ENCODE results near the gene TP53I11.
A peak's percentile ranks its signal among the peaks of the same experiment; 100 is the strongest.

TP53I11 gene

DNA sequence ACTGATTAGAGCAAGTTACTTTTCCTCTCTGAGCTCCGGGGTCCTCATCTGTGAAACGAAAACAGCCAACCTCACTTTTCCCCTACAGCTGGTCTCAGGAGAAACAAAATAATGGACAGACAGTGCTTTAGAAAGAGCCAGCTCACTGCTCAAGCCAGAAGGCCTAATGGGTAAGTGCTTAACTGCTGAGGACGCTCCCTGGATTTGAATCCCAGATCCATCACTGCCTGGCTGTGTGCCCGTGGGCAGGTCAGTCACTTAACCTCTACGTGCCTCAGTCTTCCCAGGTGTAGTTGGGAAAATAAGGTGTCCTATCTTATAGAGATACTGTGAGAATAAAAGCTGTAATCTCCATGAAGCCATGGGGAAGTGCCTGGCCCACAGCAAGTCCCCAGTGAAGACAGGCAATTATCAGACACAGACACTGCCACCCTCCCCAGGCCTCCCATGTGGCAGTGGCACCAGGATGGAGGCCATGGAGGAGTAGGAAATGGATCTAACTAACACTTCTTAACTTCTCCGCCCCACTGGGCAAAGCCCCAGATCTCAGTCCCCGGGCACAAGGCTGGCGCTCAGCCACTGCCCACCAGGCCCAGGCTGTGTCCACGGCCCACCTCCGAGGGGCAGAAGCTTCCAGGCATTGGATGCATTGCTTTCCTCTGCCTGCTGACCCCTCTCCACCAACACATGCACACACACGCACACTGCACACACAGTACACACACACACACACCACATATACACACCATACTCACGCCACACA lies 9.2 kb downstream of the TP53I11 start:
- DNase-seq, result no peak

DNA sequence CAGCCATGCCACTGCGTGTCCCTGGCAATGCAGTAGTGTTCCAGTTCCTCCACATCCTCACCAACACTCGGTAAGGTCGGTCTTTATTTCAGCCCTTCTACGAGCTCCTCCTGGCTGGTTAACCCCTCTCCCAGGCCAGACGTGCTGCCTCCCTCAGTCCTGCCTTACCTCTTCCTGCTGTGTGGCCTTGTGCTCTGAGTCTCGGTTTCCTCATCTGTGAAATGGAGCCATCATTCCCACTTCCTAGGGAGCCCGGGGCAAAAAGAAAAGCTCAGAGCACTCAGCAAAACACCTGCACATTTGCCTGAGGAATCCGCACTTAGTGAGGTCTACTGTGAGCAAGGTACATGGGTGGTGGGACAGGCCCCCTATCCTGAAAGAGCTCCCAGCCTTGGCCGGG lies 9.8 kb downstream of the TP53I11 start:
- DNase-seq, result no peak

DNA sequence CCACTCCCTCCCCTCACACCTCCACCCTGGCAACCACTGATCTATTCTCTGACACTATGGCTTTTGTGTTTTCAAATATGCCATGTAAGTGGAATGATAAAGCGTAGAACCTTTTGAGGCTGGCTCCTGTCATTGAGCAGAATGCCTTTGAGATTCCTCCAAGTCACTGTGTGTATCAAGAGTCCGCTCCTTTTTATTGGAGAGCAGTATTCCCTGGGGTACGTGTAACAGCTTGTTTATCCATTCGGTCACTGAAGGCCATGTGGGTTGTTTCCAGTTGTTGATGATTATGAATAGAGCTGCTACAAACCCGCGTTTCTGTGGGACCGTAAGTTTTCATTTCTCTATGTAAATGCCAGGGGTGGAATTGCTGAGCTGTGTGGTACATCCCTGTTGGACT lies 10.3 kb downstream of the TP53I11 start:
- DNase-seq, result no peak

DNA sequence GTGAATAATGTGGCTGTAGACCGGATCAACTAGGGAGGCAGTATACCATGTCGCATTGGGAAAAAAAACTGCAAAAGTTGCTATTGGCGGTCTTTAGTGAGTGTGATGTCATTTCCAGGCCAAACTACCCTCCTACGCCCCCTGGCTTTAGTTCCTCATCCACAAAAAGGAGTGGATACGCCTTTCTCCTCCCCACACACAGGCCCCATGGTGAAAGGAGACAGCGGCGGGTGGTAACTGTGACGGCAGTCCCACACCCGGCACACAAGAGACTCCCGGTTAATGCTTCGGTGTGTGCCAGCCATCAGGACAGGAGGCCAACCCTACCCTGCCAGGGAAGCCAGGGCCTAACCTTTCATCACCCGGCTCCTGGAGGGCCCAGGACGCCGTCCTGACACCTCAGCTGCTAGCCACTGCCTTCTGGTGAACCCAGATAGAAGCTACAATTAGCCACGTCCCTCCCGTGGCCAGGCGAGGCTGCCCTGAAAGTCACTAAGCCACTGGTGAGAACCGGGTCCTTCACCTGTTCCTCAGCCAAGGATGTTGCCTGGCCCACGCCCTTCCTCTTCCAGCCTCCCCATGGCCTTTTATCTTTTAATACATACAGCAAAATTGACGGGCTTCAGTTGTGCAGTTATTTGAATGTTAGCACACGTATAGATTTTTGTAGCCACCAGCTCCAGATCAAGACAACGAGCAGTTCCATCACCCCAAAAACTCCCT lies 10.8 kb downstream of the TP53I11 start:
- peak in 2 of 56 donors; percentile 11 to 14 for DNase-seq

DNA sequence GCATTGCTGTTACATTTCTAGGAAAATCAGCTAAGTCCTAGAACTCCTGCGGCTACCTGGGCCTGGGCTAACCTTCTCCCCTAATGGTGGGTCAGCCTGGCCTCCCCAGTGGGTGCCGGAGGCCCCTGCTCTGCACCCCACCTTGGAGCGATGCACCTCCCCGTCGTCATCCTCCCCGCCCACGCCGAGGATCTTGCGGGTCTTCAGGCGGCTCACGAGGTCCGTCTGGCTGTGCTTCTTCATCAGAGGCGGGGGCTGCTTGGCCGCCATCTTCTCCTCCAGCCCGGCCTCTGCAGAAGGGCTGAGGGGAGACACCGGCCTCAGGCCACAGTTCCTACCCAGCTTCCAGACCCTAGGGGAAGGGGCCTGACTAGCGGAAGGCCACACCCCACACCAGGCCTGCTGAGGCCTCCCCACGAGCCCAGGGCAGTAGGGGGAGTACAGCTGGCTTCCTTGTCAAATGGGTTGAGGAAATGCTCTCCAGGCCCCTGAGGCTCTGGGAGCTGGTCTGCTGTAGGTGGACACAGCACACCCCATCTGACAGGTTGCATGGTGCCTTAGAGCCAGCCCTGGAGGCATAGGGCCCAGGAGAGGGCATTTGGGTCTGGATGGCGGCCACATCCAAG lies 12.5 kb downstream of the TP53I11 start:
- DNase-seq, result no peak

DNA sequence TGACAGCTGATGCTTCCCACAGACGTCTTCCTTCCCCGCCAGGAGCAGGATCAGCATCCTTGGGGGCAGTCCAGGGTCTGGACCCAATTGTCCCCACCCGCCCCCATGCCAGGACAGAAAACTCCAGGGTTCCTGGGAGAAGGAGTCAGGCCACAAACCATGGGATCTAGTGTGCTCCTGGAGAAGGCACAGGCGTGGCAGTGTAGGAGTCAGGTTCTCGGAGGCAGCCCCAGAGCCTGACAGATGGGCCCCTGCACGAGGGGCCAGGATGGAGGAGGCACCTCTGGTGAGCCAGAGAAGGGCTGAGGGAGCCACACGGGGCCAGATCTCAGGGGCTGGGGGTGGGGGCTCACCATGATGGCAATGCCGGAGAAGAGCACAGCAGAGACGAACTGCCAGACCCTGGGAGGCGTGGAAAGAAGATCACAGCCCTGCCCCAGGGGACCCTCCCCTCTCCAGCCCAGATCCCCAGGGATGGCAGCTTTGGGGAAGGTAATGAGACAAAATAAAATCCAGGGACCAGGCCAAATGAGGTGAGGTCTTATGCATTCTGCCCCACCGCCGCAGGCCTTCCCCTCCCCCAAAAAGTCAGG lies 13.6 kb downstream of the TP53I11 start:
- no peak for DNase-seq

DNA sequence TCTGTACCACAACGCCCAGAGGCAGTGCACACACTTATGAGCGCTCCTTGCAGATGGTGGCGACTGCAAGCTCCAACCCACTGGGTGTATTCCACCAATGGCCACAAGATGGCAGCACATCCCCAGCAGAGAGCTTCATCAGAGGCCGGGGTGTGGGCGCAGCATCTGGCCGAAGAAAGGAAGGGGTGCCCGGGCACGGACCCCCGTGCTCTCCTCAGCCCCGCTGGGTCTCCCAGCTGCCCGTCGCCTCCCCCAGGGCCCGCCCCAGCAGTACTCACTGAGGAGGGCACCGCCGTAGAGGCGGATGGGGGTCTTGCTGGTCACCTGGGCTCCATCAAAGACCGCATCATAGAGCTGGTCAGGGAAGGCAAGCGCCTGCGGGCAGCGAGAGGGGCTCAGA lies 14.2 kb downstream of the TP53I11 start:
- DNase-seq, result peak in 55 of 56 donors; percentile 23 to 93 (median 71)

DNA sequence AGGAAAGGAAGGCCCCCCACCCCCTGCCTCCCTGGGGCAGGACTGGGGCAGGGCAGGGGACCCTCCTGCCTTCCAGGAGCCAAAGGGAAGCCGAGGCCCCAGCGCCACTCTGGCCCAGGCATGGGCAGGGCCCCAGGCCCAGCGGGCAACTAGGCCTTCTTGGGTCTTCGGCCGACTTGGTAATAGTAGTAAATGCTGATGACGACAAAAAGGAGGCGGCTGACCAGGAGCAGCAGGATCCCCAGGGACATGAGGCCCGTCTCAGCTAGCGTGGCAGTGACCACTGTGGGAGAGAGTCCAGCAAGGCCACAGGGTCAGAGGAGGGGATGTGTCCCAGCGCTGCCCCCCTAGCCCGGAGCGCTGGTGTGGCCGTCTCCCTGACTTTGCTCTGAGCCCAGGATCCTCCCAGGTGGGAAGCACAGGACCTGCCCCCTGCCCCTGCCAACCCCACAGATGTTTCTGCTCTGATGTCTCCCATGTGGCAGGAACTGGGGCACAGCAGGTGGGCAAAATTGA lies 15.9 kb downstream of the TP53I11 start:
- DNase-seq, result no peak

DNA sequence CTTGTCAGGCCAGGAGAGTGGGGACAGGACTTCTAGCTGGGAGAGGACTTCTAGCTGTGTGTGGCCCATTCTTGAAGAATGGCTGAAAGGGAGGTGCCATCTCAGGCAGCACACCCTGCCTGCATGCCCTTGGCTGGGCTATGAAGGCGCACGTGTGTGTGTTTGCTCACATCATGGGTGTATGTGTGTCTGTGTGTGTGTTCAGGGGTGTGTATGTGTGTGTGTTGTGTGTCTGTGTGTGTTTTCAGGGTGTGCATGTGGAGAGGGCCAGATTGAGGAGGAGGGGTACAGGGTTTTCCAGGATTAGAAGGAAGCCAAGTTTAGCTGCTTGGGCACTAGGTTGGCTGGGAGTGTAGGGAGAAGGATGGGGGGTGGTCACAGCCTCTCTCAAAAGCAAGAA lies 16.6 kb downstream of the TP53I11 start:
- DNase-seq, result no peak

DNA sequence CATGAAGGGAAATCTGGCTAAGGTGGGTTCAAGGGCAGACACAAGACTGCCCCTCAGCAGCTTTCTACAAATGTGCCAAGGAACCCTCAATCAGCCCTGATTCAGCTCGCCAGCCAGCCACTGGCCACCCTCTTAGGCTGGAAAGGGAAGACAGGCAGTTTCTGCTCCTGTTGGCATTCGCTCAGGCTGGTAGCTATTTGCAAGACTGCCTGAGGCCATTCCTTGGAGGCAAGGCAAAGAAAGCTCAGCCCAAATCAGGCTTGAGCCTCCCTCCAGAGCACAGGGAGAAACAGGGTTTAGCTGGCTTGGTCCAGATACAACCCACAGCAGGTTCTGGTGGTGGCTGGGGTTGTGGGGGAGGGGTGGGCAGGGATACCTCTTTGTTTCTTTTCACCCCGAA lies 19.2 kb downstream of the TP53I11 start:
- DNase-seq, result no peak

DNA sequence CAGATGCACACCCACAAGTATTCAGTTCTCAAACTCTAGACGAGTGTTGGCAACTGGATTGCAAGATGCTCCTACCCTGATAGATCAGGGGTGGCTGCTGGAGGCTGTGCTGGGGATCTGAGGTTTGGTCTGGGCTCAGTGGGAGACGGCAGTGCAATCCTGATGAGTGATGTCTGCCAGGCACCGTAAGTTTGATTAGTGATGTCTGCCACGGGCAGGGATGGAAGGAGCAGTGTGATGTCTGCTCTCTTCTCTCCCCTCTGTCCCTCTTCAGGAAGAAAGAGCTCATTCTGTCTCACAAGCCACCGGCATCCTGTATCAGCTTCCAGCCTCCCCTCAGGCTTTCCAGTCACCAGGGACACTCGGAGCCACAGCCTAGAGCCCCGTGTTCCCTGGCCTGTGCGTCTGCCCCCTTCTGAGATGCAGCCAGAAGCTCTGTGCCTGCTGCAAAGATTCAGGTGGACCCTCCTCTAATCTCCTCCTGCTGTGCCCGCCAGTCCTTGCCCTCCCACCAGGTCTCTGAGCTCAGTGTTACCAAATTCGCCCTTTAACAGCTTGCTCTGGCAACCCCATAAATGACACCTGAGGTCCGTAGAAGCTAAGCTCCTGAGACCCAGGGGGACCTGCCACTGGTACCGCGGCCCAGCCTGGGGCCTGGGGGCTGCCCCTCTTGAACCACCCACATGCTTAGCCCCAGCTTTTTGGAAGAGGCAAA lies 19.9 kb downstream of the TP53I11 start:
- no peak for DNase-seq

DNA sequence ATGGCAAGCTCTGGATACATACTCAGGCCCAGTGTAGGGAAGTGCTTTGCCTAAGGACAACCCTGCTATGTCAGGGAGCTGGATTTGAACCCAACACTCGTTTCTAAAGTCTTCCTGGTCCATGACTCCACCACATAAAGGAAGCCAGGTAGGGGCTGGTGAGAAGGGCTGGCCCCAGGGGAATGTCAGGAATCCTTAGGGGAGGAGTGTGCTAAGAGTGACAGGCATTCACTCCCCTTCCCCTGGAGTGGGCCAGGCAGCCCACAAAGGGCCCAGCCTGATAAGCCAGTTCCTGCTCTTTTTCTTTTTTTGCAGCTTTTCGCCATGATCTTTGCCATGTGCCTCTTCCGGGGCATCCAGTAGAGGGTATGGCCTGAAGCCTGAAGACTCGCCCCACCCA lies 21.9 kb downstream of the TP53I11 start:
- no peak for DNase-seq

DNA sequence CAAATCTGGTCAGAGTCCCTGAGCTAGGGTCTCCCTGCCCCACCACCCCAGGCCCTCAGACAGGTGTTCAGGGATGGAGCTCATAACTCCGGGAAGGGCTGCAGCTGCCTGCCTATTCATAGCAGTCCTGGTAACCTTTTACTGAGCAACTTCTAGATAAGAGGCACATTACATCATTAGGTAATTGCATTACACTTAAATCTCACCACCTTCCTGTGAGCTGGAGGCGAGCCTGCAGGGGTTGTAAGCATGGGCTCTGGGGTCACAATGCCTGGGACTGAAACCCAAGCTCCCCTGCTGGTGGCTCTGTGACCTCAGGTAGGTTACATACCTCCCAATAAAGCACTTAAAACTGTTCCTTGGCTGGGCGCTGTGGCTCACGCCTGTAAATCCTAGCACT lies 22.5 kb downstream of the TP53I11 start:
- no peak for DNase-seq

DNA sequence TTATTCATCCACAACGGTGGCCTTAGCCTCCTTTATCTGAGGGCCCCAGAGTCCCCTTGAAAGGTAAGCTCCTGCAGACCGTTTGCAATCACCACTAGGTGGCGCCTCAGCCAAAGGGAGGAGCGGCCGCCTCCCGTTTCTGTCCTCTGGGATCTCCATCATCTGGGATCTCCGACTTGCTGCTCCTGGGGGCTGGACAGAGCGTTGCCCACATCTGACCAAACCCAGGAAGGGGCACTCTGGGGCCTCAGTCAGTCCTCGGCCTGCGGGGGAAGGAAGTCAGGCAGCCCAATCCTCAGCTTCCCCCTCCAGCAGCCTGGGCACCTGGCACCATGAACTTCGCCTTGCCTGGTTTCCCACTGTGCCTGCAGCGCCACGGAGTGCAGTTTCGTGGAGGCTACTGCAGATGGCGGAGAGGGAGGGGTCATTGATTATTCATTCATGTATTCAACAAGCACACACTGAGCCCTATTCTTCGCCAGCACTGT lies 23.5 kb downstream of the TP53I11 start:
- peak; percentile 16 to 92 (median 75) for DNase-seq

DNA sequence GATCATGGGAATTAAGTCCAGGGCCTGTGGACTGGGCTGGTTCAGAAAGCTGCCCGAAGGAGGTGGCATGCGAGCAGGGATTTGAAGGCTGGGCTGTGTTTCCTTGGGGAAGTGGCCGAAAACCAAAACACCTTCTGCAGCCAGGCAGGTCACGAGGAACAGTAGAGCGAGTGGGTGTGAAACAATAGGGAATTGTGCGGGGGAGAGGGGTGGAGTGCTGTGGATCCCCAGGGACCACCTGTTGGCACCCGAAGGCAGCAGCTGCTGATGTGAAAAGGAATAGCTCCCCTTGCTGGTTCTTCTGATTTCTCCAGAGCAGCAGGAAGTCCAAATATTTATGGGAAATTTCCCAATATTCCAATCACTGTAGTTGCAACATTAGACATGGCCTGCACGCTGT lies 24.6 kb downstream of the TP53I11 start:
- DNase-seq, result no peak

DNA sequence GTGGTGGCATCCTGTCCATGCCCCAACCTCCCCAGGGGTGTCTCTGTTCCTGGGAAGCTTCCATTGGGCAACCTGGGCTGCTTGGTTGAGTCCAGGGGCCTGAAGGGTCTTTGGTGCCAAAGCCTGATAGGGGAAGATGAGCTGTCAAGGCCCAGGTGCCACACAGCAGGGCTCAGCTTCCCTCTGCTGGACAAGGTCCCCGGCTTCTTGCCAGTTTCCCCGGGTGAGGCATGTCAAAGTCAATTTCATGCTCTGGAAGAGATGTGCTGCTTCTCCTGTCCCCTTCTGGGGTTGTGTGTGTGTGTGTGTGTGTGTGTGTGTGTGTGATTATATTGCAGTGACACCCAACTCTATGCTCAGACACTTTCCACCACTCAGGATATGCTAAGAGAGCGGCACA lies 26.9 kb downstream of the TP53I11 start:
- DNase-seq, result no peak

DNA sequence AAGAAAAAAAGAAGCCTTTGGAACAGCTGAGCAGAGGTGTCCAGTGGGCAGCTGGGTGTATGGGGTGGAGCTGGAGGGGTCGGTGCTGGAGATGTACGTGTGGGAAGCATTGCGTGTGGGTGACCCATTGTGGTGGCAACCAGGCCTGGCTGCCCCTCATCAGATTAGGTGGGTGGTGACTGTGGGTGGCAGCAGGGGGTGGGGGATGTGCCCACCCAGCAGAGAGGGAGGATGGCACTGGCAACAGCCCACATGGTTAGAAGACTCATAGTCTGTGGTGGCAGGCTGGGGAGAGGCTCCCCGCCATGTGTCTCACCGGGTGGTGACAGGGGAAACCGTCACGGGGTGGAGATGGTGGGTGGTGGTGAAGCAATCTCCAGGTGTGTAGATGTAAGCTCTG lies 27.6 kb downstream of the TP53I11 start:
- peak in 1 of 56 donors; percentile 12 for DNase-seq

DNA sequence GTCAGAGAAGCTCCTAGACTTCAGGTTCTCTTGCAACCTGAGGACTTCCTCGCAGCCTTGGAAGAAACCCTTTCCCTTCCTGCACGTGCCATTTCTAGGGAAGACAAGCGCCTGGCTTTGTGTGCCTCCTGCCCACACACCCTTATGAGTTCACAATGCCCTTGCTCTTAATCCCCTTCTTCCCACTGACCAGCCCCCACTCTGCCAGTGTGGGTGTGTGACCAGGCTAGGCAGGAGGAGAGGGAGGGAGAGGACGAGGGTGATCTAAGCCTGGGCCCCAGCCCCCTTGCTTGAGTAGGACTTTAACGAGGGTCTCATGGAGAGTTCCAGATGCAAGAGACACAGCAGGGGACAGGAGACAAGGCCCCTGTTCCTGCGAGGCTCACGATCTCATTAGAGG lies 30.2 kb downstream of the TP53I11 start:
- DNase-seq, result no peak

DNA sequence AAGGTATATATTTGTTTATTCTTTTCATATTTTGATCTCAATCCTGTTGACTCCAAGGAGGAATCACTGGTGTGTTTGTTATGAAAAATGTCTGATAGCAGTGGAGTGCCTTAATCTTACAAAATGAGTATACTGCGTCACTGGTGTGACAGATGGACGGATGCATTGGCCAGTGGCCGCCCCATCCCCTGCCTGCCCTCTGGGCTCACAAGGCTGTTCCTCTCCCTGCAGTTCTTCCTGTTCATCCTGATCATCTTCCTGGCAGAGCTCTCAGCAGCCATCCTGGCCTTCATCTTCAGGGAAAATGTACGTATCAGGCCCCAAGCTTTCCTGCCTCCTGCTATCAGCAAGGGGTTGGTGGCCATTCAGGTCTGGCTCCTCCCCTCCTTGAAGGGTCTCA lies 32.9 kb downstream of the TP53I11 start:
- no peak for DNase-seq

DNA sequence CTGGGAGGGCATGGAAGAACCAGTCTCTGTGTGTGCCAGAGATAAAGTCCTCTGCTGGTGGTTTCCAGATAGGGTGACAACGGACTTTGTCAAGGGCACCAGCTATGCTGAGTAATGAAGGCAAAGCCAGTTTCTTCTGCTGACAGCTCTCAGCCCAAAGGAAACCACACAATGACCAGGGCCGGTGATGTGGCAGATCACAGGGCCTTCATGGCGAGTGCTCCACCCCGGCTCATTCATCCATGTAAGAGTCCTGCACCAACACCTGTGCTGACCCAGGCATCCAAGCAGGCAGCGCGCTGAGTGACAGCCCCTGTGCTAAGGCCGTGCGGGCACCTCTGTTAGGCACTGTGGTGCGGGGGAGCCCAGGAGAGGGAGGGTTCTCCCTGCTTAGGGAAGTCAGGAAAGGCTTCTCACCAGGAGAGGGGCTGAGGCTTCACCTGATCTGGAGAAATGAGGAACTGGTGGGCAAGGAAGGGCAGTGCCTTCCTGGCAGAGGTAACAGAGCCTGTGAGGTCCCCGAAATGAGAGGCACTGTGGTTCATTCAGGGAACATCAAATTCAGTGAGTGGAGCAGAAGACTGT lies 33.8 kb downstream of the TP53I11 start:
- DNase-seq, result no peak

DNA sequence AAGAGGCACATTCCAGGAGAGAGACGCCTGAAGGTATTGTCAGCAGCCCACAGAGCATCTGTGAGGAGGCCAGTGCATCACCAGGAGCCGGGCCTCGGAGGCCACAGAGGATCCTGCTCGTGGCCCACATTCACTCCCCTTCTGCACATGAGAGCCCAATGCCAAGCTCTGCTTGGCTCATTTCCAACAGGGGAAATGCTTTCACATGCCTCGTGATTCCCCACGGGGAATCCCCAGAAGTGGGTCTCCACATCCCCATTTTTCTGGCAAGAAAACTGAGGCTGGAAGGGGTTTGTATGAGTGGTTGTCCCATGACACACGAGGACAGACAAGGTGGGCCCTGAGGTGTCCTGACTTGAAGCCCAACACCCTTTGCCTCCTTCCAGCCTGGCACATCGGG lies 34.4 kb downstream of the TP53I11 start:
- no peak for DNase-seq

All from amygdala (tissue), 56 donors.